NCI-H2196 treated with DMSO at 0.1 percent for 48 hours (cell line): ENCODE results near the gene WWTR1.

Experiments used
- DNase-seq: peaks from one replicate; lab custom pipeline; 2025; ENCODE audit not compliant: unreplicated experiment; lab: John Stamatoyannopoulos, UW

WWTR1 gene

DNA sequence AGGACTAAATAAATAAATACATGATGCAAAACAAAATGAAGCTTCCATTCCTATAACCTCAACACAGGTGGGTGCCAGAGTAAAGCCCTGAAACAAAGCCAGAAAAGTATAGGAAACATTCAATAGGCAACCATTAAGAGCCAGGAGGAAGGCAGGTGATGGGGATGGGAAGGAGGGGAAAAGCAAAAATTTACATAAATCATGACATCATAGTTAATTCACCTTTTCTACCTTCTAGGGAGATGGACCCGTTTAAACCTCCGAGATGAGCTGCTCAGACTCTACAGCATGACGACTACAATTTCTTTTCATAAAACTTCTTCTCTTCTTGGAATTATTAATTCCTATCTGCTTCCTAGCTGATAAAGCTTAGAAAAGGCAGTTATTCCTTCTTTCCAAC lies 155.4 kb downstream of the WWTR1 start:
- no peak for DNase-seq

DNA sequence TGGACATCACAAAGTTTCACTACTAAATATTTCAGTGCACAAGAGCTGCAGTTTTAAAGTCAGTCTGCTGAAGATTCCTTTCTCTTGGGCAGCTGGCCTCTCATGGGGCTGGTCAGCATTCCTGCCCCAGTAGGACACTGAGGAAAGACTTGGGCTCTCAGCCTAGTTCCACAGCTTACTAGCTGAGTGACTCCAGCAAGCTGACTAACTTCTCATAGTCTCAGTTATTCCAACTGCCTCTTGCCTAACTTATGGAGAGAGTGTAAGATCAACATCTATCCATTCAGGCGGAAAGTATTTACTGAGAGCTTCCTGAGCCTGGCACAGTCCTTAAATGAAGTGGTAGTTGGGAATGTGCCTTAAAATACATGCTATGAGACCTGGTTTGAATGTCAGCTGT lies 156.3 kb downstream of the WWTR1 start:
- DNase-seq: no peak

DNA sequence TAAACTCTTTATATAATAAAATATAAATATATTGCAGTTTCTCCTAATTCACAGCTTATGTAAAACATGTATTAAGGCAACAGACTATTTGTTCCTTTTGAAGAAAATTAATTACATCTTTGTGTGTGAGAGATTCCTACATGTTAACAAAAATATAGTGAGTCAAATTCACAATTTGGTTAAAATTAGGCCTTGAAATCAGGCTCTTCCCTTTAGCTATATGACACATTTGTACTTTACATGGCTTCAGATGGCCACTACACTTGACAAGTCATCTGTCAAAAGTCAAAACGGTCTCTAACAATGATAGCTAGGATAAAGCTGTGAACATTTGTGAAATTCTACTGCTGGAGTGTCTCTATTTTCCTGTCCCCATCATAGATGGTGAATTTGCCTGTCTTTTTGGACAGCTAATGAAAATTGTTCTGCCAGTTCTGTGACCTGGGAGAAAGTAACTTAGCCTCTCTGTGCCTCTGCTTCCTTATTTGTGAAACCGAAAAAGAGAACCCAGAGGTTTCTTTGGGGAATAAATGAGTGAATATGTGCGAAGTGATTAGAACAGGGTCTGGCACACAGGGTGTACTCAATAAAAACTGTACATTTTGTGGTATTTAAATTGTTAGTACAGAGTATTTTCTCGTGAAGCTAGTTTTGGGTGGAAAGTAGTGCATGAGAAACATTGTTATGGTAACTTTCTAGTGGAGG lies 159.7 kb downstream of the WWTR1 start:
- DNase-seq: no peak

DNA sequence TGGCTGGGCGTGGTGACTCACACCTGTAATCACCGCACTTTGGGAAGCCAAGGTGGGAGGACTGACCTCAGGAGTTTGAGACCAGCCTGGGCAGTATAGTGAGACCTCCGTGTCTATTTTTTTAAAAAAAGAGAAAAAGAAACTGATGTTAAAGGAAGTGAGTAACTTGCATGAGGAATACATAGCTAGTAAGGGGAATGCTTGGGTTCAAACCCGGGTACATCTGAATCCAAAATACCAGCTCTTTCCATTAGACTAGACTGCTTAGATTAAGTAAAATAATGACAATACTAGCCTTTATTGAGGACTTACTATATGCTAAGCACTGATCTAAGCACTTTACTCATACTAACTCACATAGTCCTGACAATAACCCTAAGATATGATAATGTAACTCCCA lies 160.9 kb downstream of the WWTR1 start:
- no peak for DNase-seq

DNA sequence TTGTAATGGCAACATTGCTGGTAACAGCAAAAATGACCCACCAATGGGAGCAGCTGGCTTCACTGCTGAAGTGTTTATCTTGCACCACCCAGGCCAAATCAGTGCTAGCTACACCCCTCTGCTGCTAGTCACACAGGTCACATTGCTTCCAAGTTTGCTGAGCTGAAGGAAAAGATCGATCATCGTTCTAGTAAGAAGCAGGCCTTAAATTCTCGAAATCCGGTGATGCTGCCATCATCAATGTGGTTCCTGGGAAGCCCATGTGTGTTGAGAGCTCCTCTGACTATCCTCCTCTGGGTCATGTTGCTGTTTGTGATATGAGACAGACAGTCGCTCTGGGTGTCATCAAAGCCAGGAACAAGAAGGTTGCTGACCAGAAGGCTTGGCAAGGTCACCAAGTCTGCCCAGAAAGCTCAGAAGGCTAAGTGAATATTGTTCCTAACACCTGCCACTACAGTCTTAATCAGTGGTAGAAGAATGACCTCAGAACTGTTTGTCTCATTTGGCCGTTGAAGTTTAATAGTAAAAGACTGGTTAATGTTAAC lies 162.2 kb downstream of the WWTR1 start:
- no peak for DNase-seq

DNA sequence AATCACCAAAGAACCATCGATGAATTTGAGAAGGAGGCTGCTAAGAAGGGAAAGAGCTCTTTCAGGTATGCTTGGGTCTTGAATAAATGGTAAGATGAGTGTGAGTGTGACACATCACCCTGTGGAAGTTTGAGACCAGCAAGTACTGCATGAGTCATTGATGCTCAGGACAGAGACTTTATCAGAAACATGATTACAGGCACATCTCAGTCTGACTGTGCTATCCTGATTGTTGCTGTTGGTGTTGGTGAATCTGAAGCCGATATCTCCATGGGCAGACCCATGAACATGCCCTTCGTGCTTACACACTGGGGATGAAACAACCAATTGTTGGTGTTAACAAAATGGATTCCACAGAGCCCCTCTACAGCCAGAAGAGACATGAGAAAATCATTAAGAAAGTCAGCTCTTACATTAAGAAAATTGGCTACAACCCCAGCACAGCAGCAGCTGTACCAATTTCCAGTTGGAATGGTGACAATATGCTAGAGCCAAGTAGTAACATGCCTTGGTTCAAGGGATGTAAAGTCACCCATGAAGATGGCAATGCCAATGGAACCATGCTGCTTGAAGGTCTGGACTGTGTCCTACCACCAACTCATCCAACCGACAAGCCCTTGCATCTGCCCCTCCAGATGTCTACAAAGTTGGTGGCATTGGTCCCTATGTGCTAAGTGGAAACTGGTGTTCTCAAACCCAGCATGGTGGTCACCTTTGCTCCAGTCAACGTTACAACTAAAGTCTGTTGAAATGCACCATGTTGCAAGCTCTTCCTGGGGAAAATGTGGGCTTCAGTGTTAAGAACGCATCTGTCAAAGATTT lies 162.9 kb downstream of the WWTR1 start:
- DNase-seq: no peak

DNA sequence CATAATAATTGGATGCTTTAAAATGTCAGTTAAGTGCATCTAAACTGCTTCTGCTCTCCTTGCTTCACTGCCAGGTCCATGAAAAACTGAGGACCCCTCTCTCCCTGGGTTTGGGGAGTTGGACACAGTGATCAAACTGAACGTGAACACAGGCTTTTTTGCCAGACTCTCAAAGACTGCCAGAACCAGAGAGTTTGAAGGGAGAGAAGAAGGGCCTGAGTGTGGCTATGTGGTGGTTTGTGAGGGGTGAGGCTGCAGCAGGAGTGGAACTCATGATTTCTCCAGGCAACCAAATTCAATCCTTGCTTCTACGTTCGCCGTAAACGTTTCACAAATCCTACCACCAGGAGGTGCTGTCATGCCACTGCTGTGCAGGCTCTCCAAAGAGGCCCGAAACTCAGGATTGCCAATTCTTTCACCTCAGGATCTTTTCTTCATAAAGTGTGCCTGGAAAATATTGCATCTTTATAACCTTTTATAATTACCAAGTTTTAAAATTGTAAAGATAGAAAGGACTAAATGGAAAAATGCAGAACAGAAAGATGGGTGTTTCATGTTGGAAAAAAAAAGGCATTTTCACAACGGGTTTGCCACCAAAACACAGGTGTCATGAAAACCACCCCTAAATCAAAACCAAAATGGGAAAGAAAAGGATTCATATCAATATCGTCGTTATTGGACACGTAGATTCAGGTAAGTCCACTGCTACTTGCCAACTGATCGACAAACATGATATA lies 163.6 kb downstream of the WWTR1 start:
- DNase-seq: no peak

DNA sequence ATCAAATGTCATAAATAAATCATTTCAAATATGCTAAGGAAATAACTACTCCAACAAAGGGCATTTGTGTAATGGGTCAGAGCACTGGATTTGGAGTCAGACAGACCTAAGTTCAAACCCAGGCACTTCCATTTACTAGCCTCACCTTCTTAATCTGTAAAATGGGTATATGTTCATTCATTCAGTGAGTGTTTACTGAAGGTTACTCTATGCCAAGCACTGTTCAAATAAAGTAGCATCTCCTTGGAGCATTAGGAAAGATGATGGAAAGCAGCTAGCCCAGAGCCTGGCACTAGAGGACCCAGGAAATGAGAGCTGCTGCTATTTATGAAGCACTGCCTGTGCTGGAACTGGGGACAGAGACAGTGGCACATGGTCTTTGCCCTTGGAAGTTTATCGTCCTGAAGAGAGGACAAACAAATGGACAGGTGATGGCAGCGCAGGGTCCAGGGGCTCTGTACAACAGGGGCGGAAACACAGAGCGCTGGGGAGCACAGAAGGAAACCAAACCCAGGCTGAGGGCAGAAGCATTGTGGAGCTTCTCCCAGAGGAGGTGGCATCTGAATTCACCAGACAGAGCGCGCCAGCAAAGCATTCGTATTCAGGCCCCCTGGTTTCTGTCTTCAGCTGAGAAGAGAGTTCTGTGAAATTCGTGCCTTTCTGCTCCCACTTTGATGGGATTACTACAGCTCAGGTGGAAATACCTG lies 164.4 kb downstream of the WWTR1 start:
- DNase-seq: no peak

DNA sequence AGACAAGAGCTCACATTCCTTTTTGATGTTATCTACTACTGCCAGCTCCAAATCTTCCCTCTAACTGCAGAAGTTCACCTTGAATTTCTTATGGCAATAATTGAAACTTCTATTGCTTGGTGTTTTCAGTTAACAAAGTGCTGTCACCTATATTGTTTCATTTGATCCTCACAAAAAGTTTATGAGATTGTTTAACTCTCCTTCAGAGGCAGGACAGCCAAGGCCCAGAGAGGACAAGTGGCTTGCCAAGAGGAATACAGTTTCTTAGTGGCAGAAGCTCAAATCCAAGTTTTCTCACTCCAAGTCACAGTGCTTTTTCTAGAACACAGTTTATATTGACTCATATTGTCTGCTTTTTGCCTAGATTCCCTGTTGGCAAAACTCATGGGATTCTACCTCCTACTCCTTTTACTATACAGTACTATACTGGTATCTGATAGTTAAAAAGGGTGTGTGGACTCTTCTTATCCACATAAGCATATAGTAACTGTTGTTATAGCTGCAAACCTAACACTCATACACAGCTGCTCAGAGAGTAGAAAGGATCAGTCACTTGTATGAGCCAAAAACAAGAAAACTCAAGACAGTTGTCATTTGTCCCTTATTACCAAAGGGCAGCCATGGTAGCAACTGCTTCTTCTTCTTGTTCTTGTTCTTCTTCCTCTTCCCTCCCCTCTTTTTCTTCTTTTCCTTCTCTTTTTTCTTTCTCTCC lies 167.4 kb downstream of the WWTR1 start:
- no peak for DNase-seq

DNA sequence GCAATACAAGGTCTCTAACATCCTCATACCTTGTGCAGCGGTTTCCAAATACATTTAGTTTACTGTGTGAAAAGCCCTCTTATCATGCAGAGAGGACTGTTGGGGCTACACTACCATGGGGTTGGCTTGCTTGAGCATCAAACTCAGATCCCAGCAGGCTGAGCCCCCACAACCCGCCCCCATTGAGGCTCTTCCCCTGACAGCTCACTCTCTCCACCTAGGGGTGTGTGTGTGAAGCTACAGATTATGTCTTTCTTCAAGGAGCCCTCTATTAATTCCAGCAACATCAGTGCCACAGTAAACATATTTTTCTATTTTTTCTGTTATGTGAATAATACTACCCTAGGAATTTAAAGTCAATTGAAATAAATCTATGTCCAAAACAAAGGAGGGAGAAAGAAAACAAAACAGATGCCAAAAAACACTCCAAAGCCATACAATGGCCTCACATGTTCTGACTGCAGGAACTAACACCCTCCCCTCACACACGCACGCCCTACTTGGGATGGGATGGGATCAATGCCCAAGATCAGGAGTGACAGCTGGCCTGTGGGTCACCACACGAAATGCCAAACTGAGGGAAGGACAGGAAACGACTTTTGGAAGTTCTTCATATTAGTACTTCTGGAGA lies 168.7 kb downstream of the WWTR1 start:
- no peak for DNase-seq

DNA sequence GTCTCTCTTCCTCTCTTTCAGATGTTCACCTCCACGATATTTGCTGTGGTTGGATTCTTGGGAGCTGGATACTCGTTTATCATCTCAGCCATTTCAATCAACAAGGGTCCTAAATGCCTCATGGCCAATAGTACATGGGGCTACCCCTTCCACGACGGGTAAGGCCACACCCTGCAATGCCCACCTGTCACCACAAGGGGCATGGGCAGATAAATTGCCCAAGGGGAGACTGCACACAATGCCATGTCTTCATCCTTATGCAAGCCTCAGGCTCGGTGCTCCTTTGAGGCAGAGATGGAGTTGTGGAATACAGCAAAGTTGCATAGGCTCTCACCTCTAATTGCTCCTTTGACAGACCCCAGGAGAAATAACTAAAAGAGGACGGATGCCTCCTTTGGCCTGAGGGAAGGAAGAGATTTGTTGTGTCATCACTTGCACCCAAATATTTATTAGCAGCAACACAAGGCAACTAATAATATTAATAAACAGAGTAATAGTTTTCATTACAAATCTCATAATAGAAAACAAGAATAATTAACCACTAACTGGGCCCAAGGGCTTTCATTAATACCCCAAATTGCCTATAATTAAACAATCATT lies 170.1 kb downstream of the WWTR1 start:
- no peak for DNase-seq

DNA sequence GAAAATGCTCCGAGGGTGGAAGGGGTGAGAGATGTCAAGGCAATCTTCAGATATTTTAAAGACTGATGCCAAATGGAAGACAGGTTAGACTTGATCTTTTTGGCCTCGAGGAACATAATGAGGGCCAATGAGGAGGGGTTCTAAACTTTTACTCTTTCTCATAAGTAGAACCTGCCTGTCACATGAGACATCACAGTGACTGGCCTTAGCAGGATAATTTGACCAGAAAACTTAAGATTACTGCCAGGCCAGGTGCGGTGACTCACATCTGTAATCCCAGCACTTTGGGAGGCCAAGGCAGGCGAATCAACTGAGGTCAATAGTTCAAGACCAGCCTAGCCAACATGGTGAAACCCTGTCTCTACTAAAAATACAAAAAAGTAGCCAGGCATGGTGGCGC lies 171.1 kb downstream of the WWTR1 start:
- DNase-seq: no peak

DNA sequence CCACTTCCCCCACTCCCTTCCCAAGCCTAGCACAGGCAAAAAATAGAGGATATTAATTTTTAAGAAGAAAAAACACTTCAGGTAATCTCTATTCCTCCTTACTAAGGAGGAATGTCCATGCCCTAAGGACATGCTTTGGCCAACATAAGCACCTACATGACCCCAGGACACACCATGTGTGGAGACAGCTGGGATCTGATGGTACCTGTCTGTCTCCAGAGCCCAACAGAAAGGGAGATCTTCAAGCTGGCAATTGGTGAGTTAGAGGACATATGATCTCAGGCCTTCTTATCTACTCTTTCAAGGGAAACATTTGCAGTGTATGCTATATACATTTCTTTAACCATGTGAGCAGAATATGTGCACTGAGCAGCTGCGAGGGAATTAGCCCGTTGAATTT lies 176.3 kb downstream of the WWTR1 start:
- DNase-seq: no peak

DNA sequence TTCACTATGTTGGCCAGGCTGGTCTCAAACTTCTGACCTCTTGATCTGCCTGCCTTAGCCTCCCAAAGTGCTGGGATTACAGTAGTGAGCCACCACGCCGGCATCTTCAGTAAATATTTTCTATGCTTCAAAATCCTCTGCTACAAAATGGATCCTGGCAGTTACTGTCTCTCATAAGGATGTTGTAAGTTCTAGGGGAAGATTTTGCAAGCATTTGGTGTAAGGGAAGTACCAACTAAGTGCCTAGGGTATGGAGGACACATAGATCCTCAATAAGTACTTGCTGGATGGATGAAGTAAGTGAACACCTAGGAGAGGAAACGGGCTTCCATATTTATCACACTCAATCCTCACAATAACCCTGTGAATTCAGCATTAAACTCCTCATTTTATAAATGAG lies 176.8 kb downstream of the WWTR1 start:
- no peak for DNase-seq

DNA sequence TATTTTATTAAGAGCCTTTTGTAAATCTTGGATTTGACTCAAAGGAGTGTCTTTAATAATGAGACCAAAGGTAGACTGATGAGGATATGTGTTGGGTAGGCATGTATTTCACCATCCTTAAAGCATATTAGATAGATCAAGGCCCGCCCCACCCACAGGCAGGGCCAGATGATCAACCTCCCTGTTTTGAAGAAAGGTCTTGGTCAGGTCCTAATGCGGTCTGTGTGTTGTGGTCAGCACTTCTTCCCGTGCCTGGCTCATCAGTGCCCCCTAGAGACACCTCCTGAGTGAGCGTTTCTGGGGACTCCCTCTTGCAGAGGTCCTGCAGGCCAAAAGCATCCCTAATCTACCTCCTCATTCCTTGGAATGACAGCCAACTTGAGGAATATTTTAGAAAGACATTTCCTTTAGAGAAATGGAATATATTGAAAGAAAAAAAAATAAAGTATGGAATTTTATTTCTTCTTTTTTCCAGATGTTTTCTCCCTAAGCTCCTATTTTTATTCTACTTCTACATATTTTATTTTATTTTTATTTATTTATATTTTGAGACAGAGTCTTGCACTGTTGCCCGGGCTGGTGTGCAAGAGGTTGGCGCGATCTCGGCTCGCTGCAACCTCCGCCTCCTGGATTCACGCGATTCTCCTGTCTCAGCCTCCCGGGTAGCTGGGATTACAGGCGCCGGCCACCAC lies 177.4 kb downstream of the WWTR1 start:
- peak; percentile 47 for DNase-seq

DNA sequence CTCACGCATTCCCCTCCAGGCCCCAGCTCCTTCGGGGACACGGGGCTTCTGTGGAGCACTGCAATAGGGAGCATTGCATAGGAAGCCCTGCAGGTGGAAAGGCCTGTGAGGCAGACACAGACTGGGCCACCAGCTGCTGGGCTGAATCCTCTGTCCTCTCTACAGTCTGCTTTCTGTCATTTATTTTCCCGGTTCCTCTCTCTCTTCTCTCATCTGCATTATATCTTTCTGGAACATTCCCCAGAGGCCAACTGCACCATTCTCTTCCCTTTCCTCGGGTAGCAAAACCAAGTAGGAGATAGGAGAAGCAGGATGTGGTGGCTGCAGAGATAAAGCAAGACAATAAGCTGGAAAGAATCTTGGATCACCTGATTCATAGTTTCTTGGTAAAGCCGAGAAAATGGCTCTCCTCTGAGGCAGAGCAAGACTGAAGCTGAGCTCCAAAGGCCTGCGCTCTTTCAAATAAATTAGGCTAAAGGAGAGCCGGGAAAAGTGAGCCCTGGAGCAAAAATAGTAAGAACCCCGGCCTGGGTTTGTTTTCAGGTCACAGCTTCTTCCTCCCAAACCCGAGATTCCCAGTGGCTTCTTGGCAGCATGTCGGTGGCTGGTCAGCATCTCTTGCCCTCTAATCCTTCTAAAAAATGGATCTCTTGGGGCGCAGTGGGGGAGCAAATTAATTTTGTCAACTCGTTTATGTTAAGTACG lies 178.1 kb downstream of the WWTR1 start:
- DNase-seq: no peak

DNA sequence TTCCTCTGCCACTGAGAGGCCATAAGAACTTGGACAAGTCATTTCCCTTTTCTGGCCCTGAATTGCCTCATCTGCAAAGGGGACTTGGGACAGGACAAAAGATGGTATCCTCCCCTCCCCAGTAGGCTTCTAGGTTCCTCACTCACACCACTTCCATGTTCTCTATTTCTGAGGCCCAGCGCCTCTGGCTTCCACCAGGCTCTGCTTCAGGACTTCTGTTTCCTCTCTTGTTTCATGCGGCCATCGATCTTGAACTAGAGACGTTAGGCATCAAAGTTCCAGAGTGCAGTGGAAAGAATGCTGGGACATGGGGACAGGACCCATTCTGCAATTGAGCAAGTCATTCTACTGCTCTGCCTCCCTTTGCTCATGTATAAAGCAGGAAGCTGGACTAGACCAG lies 181.6 kb downstream of the WWTR1 start:
- no peak for DNase-seq

DNA sequence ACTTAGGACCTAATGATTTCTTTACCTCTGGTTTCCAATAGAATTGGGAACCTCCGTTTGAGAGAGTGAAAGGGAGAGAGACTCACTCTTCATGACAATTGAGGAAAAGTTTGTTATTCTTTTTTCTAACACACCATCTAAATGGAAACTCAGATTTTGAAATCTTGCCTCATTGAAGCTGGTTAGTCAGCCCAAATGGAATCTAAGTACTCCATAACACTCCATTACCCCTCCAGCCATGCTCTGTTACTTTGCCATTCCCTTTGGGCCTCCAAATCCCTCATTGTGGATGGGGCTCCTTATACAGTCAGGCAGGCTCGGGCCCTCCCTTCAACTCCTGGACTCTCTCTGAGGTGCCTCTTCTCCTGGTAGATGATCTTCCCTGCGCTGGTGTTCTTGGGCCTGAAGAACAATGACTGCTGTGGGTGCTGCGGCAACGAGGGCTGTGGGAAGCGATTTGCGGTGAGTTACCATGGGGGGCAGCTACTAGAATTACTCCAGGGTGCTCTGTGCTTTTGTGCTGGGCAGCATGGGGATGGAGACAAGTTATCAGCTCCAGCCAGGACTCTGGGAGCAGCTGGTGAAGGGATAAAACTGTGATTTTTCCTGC lies 182.3 kb downstream of the WWTR1 start:
- no peak for DNase-seq
